ENCODE data around the gene PHLDB3. TPM values are rescaled to one million over a fixed set of nuclear protein-coding genes. Genes with fewer than 3 reads are reported as not detected.
"Not testable (repeated sequence)": the region's sequence is repeated elsewhere in the genome, so short reads cannot be mapped to it uniquely, and the experiment has no call there.

PHLDB3 gene
- polyA plus RNA-seq, 1 experiment = 4.2 TPM

DNA sequence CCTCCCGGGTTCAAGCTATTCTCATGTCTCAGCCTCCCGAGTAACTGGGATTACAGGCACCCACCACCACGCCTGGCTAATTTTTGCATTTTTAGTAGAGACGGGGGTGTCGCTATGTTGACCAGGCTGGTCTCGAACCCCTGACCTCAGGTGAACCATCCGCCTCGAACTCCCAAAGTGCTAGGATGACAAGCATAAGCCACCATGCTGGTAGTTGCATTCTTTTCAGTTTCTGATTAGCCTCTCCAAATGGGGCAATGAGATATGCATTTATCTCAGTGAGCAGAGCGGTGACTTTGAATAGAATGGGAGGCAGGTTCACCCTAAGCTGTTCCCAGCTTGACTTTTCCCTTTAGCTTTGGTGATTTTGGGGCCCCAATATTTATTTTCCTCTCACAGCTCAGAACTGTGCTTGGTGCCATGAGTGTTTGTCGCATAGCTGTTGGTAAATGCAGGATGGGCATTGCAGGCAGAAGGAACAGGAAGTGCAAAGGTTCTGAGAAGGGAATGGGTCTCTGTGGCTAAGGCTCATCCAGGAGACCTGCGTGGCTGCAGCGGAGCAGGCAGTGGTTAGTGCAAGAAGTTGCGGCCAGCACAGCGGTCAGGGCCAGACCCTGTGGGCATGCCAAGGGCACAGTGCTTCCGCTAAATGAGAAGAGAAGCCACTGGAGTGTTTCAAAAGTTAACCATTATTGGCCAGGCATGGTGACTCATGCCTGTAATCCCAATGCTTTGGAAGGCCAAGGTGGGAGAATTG lies 59.8 kb downstream of the PHLDB3 start:
- POLR2A ChIA-PET = no interaction called here

GRCh38 chr19:43444091-43444490 lies 60.5 kb downstream of the PHLDB3 start:
- POLR2A ChIA-PET = not testable (repeated sequence)

More for the DNA sequence above, 59.8 kb downstream of the PHLDB3 start:
- Histone ChIP-seq H3K4me3 (ENCODE audit: low read depth, low read length) (no peak overlapping the region), H3K27ac (ENCODE audit: low read depth, low read length) (no peak overlapping the region), H3K9me3 (ENCODE audit: control insufficient read depth, insufficient read depth, low read length) (no peaks in the 10 kb centered on the region), H3K27me3 (ENCODE audit: control insufficient read depth, insufficient read depth, low read length) (peaks cover 4% of the 10 kb centered on the region)
- CTCF ChIA-PET = interaction anchor here (3.0 to 7.9 kb wide), 2 partner anchors 66 to 76 kb away, joined by 10 to 385 read pairs; no protein-coding TSS in a partner anchor
- DNase-seq (ENCODE audit: low read depth, low spot score) = no peak
- no peak for TF ChIP-seq CTCF (IDR thresholded peaks at IDR 0.05; ENCODE audit: low read depth, low read length)

DNA sequence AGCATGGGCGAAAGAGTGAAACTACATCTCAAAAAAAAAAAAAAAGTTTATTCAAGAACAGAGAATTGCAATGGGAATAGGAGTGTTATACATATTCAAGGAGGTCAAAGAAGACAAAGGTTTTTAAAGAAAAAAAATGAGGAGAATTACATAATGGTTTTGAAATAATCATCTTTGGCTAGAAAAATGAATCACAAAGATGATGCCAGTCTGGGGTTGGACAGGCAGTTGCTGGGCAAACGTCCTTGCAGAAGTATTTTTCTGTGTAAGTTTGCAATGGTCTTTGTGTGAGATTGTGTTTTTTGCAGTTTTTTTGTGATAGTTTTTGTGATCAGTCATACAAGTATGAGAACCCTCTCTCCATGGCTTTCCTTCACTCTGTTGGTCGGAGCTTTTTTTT lies 62.8 kb downstream of the PHLDB3 start:
- no peak overlapping the region for H3K4me3 ChIP-seq (ENCODE audit: low read depth, low read length)
- peaks cover 5% of the 10 kb centered on the region for H3K27me3 ChIP-seq (ENCODE audit: control insufficient read depth, insufficient read depth, low read length)
- POLR2A ChIA-PET = no interaction called here
- H3K27ac ChIP-seq (ENCODE audit: low read depth, low read length) = no peak overlapping the region
- TF ChIP-seq CTCF (IDR thresholded peaks at IDR 0.05; ENCODE audit: low read depth, low read length) = no peak
- DNase-seq (ENCODE audit: low read depth, low spot score) = no peak
- no peaks in the 10 kb centered on the region; the same call in 1 of the 2 replicates for H3K9me3 ChIP-seq (ENCODE audit: control insufficient read depth, insufficient read depth, low read length)
- CTCF ChIA-PET = interaction anchor here (0.6 to 7.9 kb wide), 2 partner anchors 54 to 79 kb away, joined by 3 to 385 read pairs; no protein-coding TSS in a partner anchor

More at GRCh38 chr19:43444091-43444490, 60.5 kb downstream of the PHLDB3 start:
- not testable (repeated sequence) for H3K9me3 ChIP-seq (ENCODE audit: control insufficient read depth, insufficient read depth, low read length); H3K4me3 ChIP-seq (ENCODE audit: low read depth, low read length); DNase-seq (ENCODE audit: low read depth, low spot score); H3K27ac ChIP-seq (ENCODE audit: low read depth, low read length); H3K27me3 ChIP-seq (ENCODE audit: control insufficient read depth, insufficient read depth, low read length)
- CTCF ChIA-PET = interaction anchor here (0.6 to 7.9 kb wide), 2 partner anchors 77 to 126 kb away, joined by 3 to 385 read pairs; no protein-coding TSS in a partner anchor

DNA sequence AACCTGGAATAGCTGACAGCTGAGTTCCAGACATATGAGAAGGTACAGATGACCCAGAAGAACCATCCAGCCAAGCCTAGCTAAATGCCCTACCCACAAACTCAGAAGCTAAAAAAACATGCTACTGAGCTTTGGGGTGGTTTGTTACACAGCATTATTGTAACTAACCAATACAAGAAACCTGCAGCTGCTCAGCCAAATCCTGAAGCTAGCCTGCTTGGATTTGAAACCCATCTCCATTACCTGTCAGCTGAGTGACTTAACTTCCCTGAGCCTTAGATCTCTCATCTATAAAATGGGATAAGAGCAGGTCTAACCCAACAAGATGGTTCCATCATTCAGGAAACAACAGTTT lies 64.9 kb downstream of the PHLDB3 start:
- Histone ChIP-seq H3K9me3 (ENCODE audit: control insufficient read depth, insufficient read depth, low read length) (no peaks in the 10 kb centered on the region; the same call in 1 of the 2 replicates), H3K27ac (ENCODE audit: low read depth, low read length) (no peak overlapping the region), H3K4me3 (ENCODE audit: low read depth, low read length) (no peak overlapping the region), H3K27me3 (ENCODE audit: control insufficient read depth, insufficient read depth, low read length) (peaks cover 5% of the 10 kb centered on the region)
- POLR2A ChIA-PET = interaction anchor here (0.8 kb wide), 1 partner anchor 37 kb away, joined by 4 read pairs; no protein-coding TSS in a partner anchor
- TF ChIP-seq CTCF (IDR thresholded peaks at IDR 0.05; ENCODE audit: low read depth, low read length) = no peak
- no peak for DNase-seq (ENCODE audit: low read depth, low spot score)
- CTCF ChIA-PET = interaction anchor here (1.2 to 3.0 kb wide), 2 partner anchors 9 to 80 kb away, joined by 3 to 23 read pairs; no protein-coding TSS in a partner anchor

DNA sequence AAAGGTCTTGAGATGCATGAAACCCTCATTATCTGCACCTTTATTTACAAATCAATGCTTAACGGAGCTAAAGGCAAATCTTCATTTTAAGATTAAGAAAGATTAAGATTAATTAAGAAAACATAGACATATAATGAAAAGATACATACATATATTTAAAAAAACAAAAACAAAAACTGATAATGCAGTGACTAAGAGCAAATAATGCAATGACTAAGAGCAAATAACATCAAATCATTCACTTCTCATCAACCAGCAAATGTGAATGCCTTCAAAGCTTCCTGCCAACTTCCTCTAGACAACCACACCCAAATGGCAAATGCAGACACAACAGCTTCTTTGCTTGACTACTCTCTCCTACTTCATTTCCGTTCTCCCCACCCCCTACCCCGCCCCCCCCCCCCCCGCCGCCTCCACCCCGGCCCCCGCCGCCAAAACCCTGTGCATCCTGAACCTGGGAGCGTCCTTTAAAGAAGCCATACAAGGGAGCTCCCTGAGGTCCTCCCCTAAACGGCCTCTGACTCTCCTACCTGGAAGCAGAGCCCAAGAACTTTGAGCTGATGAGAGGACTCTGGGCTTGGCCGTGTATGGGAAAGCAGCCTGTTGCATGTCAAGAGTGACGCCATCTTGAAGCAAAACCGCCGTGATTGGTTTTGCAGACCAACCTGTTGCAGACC lies 65.4 kb downstream of the PHLDB3 start:
- no peak overlapping the region for H3K27ac ChIP-seq (ENCODE audit: low read depth, low read length)
- H3K9me3 ChIP-seq (ENCODE audit: control insufficient read depth, insufficient read depth, low read length) = no peaks in the 10 kb centered on the region; the same call in 1 of the 2 replicates
- H3K4me3 ChIP-seq (ENCODE audit: low read depth, low read length) = no peak overlapping the region
- no peak for TF ChIP-seq CTCF (IDR thresholded peaks at IDR 0.05; ENCODE audit: low read depth, low read length)
- DNase-seq (ENCODE audit: low read depth, low spot score) = no peak
- H3K27me3 ChIP-seq (ENCODE audit: control insufficient read depth, insufficient read depth, low read length) = peaks cover 5% of the 10 kb centered on the region
- POLR2A ChIA-PET = interaction anchor here (0.8 kb wide), 1 partner anchor 37 kb away, joined by 4 read pairs; no protein-coding TSS in a partner anchor
- CTCF ChIA-PET = interaction anchor here (1.2 to 3.0 kb wide), 3 partner anchors 8 to 81 kb away, joined by 3 to 23 read pairs (median 8); no protein-coding TSS in a partner anchor
